ENCODE data around the gene KIF4B.

- no peak for TF ChIP-seq POLR2A (IDR thresholded peaks at IDR 0.05)
- no peak for TF ChIP-seq CTCF (IDR thresholded peaks at IDR 0.05)
Measured at GRCh38 chr5:155024015-155024414, 10.5 kb downstream of the KIF4B start.

Measured in tibial nerve (tissue), 3 donors.